ENCODE results near the gene ST8SIA5.

The ST8SIA5 gene

DNA sequence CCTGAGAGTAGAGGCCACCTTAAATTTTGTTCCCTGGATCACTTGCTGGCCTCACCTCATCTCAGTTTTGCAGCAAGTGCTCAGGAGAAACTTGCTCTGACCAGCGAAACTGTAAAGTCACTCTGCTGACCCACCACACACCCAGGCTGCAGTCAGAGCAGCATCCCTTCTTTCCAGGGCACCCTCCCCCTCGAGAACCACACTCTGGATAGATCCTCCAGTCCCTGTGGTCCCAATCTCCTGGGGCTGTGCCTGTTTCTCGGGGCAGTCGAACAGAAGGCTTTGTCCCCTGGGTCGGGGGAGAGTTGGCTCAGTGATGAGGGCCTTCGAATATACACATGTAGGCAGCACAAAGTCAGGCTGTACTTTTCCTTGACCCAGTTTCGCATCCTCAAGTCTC lies 18.4 kb downstream of the ST8SIA5 start:
- no peak for TF ChIP-seq CTCF (IDR thresholded peaks at IDR 0.05; ENCODE audit: extremely low read depth, missing control alignments)
- DNase-seq (ENCODE audit: low spot score), result no peak

- no peak for TF ChIP-seq CTCF (IDR thresholded peaks at IDR 0.05; ENCODE audit: extremely low read depth, missing control alignments)
- no peak for DNase-seq (ENCODE audit: low spot score)
Measured at GRCh38 chr18:46736736-46737135, 20.1 kb downstream of the ST8SIA5 start.

DNA sequence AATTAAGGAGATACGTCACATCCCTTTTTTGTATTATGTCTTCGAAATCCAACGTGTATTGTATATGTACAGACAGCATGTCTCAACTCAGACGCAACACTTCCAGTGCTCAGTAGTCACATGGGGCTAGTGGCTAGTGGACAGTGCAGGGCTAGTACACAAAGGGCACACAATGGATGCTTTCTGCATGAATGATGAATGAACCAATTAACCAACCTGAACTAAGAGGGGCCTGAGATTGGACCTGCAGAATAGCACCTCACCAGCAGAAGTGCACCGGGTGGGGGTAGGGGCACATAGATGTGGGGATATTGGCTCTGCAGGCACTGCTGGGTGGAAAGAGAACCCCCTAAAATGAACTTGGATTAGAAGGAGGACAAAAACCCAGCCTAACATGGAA lies 20.7 kb downstream of the ST8SIA5 start:
- no peak for TF ChIP-seq CTCF (IDR thresholded peaks at IDR 0.05; ENCODE audit: extremely low read depth, missing control alignments)
- no peak for DNase-seq (ENCODE audit: low spot score)

DNA sequence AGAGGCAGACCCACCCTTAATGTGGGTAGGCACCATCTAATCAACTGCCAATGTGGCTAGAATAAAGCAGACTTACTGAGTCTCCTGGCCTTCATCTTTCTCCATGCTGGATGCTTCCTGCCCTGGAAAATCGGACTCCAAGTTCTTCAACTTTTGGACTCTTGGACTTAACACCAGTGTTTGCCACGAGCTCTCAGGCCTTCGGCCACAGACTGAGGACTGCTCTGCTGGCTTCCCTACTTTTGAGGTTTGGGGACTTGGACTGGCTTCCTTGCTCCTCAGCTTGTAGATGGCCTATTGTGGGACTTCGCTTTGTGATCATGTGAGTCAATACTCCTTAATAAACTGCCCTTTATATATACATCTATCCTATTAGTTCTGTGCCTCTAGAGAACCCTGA lies 21.9 kb downstream of the ST8SIA5 start:
- TF ChIP-seq CTCF (IDR thresholded peaks at IDR 0.05; ENCODE audit: extremely low read depth, missing control alignments), result no peak
- DNase-seq (ENCODE audit: low spot score), result no peak

DNA sequence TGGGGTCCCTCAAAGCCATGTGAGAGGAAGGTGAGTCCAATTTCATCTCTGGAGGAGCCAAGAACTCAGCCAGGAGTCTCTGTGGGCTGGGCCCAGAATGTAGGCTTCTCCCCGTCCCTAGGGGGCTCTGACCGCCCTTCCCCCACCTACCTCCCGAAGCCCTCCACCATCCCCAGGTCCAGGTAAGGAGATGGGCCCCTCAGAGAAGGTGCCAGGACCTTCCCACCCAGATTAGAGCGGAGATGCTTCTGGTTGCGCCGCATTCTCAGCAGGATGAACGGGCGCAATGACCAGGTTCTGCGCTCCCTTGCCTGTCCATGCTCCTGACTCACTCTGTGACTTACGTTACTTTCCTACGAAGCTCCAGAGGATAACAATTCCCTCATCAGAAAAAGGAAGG lies 23.0 kb downstream of the ST8SIA5 start:
- TF ChIP-seq CTCF (IDR thresholded peaks at IDR 0.05; ENCODE audit: extremely low read depth, missing control alignments), result no peak
- no peak for DNase-seq (ENCODE audit: low spot score)

GRCh38 chr18:46732801-46733200 lies 24.1 kb downstream of the ST8SIA5 start:
- TF ChIP-seq CTCF (IDR thresholded peaks at IDR 0.05; ENCODE audit: extremely low read depth, missing control alignments), result no peak
- no peak for DNase-seq (ENCODE audit: low spot score)

DNA sequence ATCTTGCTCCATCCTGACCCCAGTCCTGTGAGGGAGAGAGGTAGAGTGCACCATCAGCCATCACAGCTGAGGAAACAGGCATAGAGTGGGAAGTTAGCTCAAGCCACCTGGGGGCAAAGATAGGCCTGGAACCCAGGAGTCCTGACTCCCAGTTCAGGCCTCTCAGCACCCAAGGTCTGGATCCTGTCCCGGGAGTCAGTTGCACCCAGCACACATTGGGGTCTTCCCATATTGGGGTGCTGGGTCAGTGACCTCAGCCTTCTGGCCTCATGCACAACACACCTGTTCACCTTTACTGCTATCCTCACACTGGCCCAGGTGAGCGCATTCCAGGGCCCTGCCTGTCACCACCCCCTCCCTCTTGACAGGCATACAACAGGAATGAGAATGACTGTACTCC lies 24.7 kb downstream of the ST8SIA5 start:
- TF ChIP-seq CTCF (IDR thresholded peaks at IDR 0.05; ENCODE audit: extremely low read depth, missing control alignments), result no peak
- no peak for DNase-seq (ENCODE audit: low spot score)

All from GM20000 (cell line).